Measurements from ENCODE around the gene ZNF823. TPM values are rescaled to one million over a fixed set of nuclear protein-coding genes. Genes with fewer than 3 reads are reported as not detected.

Gene ZNF823
- total and polyA plus RNA-seq, 2 of the 13 experiments (the other 11 are each of a cell fraction or from before 2014, with no cell fraction given): 5.7 to 11.7 TPM

GRCh38 chr19:11767633-11768133 is 28.9 kb upstream of the ZNF823 start:
- H3K36me3 ChIP-seq (replicated peaks in 1 of 2; ENCODE audit: control insufficient read depth in 1 of 2, insufficient read depth in 2 of 2, low read length in 2 of 2): no peaks in the 10 kb centered on the region
- peaks cover 26% of the 10 kb centered on the region for H3K79me2 ChIP-seq (ENCODE audit: insufficient read depth, low read length)
- ATAC-seq: peak; percentile 87
- BruUV-seq (replicated peaks): no TSS peak
- DNase-seq (ENCODE audit: low spot score): peak; percentile 72
- intact Hi-C loops (cut with micrococcal nuclease; ENCODE audit: unreplicated experiment): loop anchor here (2.0 kb wide), 1 partner anchor 29 kb away; the partner anchor contains the start of gene ZNF823
- 4% methylated on average over 10 of the region's 20 CpGs for WGBS (ENCODE audit: low lambda C conversion rate)
- peaks cover 40% of the 10 kb centered on the region for H3K4me1 ChIP-seq (ENCODE audit: insufficient read depth, low read length)
- peak overlapping the region; percentile 81 for H3K9ac ChIP-seq (ENCODE audit: insufficient read depth, low read depth, low read length)
- peak overlapping the region; percentile 85 for H3K27ac ChIP-seq (ENCODE audit: extremely low read length, insufficient read depth, low read length)
- H3K4me2 ChIP-seq (ENCODE audit: low read depth, low read length): peak overlapping the region; percentile 78
- no peaks in the 10 kb centered on the region for H3K9me3 ChIP-seq (ENCODE audit: low read length)
- CTCF ChIA-PET (ENCODE audit: low intra/inter-chr PET ratio, low total read pairs): no interaction called here
- no peaks in the 10 kb centered on the region; a peak in 2 of 5 replicates for H3K27me3 ChIP-seq (ENCODE audit: control insufficient read depth in 1 of 2, insufficient read depth in 2 of 2, low read length in 2 of 2)
- POLR2A ChIA-PET: interaction anchor here (1.4 to 1.6 kb wide), 2 partner anchors 30 kb away, joined by 7 to 15 read pairs; partner anchors contain the start of genes ZNF491 and ZNF823
- no peak overlapping the region for H2AFZ ChIP-seq (ENCODE audit: low read length)
- FAIRE-seq: peak; percentile 80
- H4K20me1 ChIP-seq (ENCODE audit: insufficient read depth, low read length): no peaks in the 10 kb centered on the region; the same call in 1 of the 2 replicates
- H3K4me3 ChIP-seq (replicated peaks in 1 of 3; ENCODE audit: insufficient read depth in 1 of 3, low read depth in 2 of 3, low read length in 3 of 3): peak overlapping the region; percentile 72 to 89 (median 81)
- in situ Hi-C loops (cut with HindIII; ENCODE audit: extremely low pct_ligation_motif_present, low pct_unique_long_range_greater_than_20kb): no loop called here
- no peak for TF ChIP-seq ZFP36L1 (CRISPR knock-in tag; IDR thresholded peaks at IDR 0.05)
- no peak for TF ChIP-seq ZNF740 (CRISPR knock-in tag; IDR thresholded peaks at IDR 0.05)
- TF ChIP-seq KLF11 (CRISPR knock-in tag; IDR thresholded peaks at IDR 0.05): no peak
- no peak for TF ChIP-seq ZIK1 (CRISPR knock-in tag; IDR thresholded peaks at IDR 0.05; ENCODE audit: borderline replicate concordance, low read depth)
- no peak for TF ChIP-seq GABPB1 (CRISPR knock-in tag; IDR thresholded peaks at IDR 0.05)
- peak; percentile 56; the same call in 1 of the 2 replicates for TF ChIP-seq HOXA3 (CRISPR knock-in tag; IDR thresholded peaks at IDR 0.05)
- no peak for TF ChIP-seq ZNF124 (CRISPR knock-in tag; IDR thresholded peaks at IDR 0.05)
- no peak for TF ChIP-seq ISX (CRISPR knock-in tag; conservative IDR thresholded peaks at IDR 0.05)
- 0 out of 2 replicates have a peak, but pooled peaks have one; percentile 1 for TF ChIP-seq ZNF329 (CRISPR knock-in tag; IDR thresholded peaks at IDR 0.05; ENCODE audit: low read depth)
- TF ChIP-seq FOSL2 (CRISPR knock-in tag; IDR thresholded peaks at IDR 0.05): peak; percentile 38; the same call in 1 of the 2 replicates
- no peak for TF ChIP-seq NONO (IDR thresholded peaks at IDR 0.05)
- TF ChIP-seq NONO (CRISPR knock-in tag; conservative IDR thresholded peaks at IDR 0.05): no peak
- no peak for TF ChIP-seq ZC3H4 (CRISPR knock-in tag; IDR thresholded peaks at IDR 0.05; ENCODE audit: borderline replicate concordance)
- peak; percentile 69; the same call in 1 of the 2 replicates for TF ChIP-seq SIN3A (IDR thresholded peaks at IDR 0.05; ENCODE audit: borderline replicate concordance, low read depth, low read length)
- TF ChIP-seq ZFP36L2 (CRISPR knock-in tag; IDR thresholded peaks at IDR 0.05): no peak
- no peak for TF ChIP-seq TAF15 (IDR thresholded peaks at IDR 0.05; ENCODE audit: low read depth, low read length, poor library complexity, severe bottlenecking)
- no peak for TF ChIP-seq POLR2G (IDR thresholded peaks at IDR 0.05; ENCODE audit: low read depth, low read length)
- TF ChIP-seq PITX1 (CRISPR knock-in tag; IDR thresholded peaks at IDR 0.05): no peak; the same call in 1 of the 2 replicates
- TF ChIP-seq, protein P1, sequence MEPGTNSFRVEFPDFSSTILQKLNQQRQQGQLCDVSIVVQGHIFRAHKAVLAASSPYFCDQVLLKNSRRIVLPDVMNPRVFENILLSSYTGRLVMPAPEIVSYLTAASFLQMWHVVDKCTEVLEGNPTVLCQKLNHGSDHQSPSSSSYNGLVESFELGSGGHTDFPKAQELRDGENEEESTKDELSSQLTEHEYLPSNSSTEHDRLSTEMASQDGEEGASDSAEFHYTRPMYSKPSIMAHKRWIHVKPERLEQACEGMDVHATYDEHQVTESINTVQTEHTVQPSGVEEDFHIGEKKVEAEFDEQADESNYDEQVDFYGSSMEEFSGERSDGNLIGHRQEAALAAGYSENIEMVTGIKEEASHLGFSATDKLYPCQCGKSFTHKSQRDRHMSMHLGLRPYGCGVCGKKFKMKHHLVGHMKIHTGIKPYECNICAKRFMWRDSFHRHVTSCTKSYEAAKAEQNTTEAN (CRISPR knock-in tag; conservative IDR thresholded peaks at IDR 0.05): no peak
- TF ChIP-seq ISL2 (CRISPR knock-in tag; IDR thresholded peaks at IDR 0.05): peak; percentile 52; the same call in 1 of the 2 replicates
- no peak for TF ChIP-seq GTF2F1 (IDR thresholded peaks at IDR 0.05; ENCODE audit: low read length)
- no peak for TF ChIP-seq ZNF770 (CRISPR knock-in tag; IDR thresholded peaks at IDR 0.05)
